Measurements from ENCODE around the gene XKR7. TPM values are rescaled to one million over a fixed set of nuclear protein-coding genes. Genes with fewer than 3 reads are reported as not detected.

XKR7 gene
- total and polyA plus RNA-seq, 10 of the 15 experiments (the other 5 are each of a cell fraction or from before 2014, with no cell fraction given) = not detected

GRCh38 chr20:31926493-31926892 is 41.5 kb upstream of the XKR7 start:
- Histone ChIP-seq H3K9ac (ENCODE audit: control insufficient read depth, insufficient read depth, low read length) (no peak overlapping the region), H3K79me2 (ENCODE audit: control insufficient read depth, insufficient read depth, low read length) (no peaks in the 10 kb centered on the region), H4K20me1 (ENCODE audit: control insufficient read depth, insufficient read depth) (no peaks in the 10 kb centered on the region), H3K4me1 (ENCODE audit: control insufficient read depth, insufficient read depth, low read length) (peaks cover 11% of the 10 kb centered on the region), H3K27ac (ENCODE audit: control insufficient read depth, insufficient read depth) (no peak overlapping the region), H2AFZ (ENCODE audit: control insufficient read depth, low read depth, low read length) (no peak overlapping the region), H3K4me3 (no peak overlapping the region), H3K4me2 (ENCODE audit: control insufficient read depth, insufficient read depth) (no peak overlapping the region), H3K27me3 (replicated peaks in 1 of 2; ENCODE audit: control insufficient read depth in 2 of 2, insufficient read depth in 2 of 2, low read length in 1 of 2) (no peaks in the 10 kb centered on the region), H3K9me3 (replicated peaks; ENCODE audit: control insufficient read depth, insufficient read depth, low read length) (no peaks in the 10 kb centered on the region), H3K36me3 (ENCODE audit: control insufficient read depth in 2 of 2, insufficient read depth in 2 of 2, low read length in 1 of 2) (no peaks in the 10 kb centered on the region)
- 48% methylated on average over 2 of the region's 2 CpGs for WGBS (ENCODE audit: insufficient coverage, insufficient replicate concordance, low lambda C conversion rate, missing lambda C conversion rate)
- in situ Hi-C loops (cut with MboI) = no loop called here
- CTCF ChIA-PET = no interaction called here
- DNase-seq (ENCODE audit: low read depth, low spot score) (no peak), ATAC-seq (no peak), FAIRE-seq (no peak)
- POLR2A ChIA-PET = interaction anchor here (0.6 kb wide), 1 partner anchor 306 kb away, joined by 3 read pairs; no protein-coding TSS in a partner anchor
- intact Hi-C loops (cut with micrococcal nuclease; ENCODE audit: unreplicated experiment) = no loop called here
- BruUV-seq (replicated peaks) = no TSS peak
- RAD21 ChIA-PET (ENCODE audit: unreplicated experiment) = interaction anchor here (1.1 kb wide), 1 partner anchor 11 kb away, joined by 7 read pairs; no protein-coding TSS in a partner anchor
- SMC1A ChIA-PET (ENCODE audit: uncharacterized antibody, unreplicated experiment) = interaction anchor here (1.1 to 1.3 kb wide), 2 partner anchors 11 to 25 kb away, joined by 4 to 6 read pairs; no protein-coding TSS in a partner anchor
- no peak for TF ChIP-seq MTA3 (IDR thresholded peaks at IDR 0.05; ENCODE audit: borderline replicate concordance, low read length)
- no peak for TF ChIP-seq CHD1 (IDR thresholded peaks at IDR 0.05; ENCODE audit: low read depth, low read length)
- TF ChIP-seq IRF3 (IDR thresholded peaks at IDR 0.05) = no peak
- no peak for TF ChIP-seq EZH2 (IDR thresholded peaks at IDR 0.05; ENCODE audit: borderline replicate concordance, control insufficient read depth, low read depth, low read length)
- no peak for TF ChIP-seq ZBED1 (IDR thresholded peaks at IDR 0.05; ENCODE audit: borderline replicate concordance)
- TF ChIP-seq POU2F2 (IDR thresholded peaks at IDR 0.05; ENCODE audit: borderline replicate concordance, low read depth, low read length) = no peak
- no peak for TF ChIP-seq ZNF207 (IDR thresholded peaks at IDR 0.05; ENCODE audit: borderline replicate concordance)

Measured in GM12878 (cell line).